WTC11 (cell line): ENCODE data around the gene SLC24A3.

Experiments
- TF ChIP-seq, protein P1 (sequence below): fragments of 200-600 bp; IDR thresholded peaks from 2 replicates; pipeline ENCODE4 v1.8.0; 2022; ENCODE audit warnings: antibody characterized with exemption
- TF ChIP-seq, protein P2 (sequence below): sonication (generic); formaldehyde crosslinking; IDR thresholded peaks from 2 replicates; pipeline ENCODE4 v1.8.1; 2023; ENCODE audit warnings: mild to moderate bottlenecking, moderate library complexity, missing genetic modification reagents

DNA sequence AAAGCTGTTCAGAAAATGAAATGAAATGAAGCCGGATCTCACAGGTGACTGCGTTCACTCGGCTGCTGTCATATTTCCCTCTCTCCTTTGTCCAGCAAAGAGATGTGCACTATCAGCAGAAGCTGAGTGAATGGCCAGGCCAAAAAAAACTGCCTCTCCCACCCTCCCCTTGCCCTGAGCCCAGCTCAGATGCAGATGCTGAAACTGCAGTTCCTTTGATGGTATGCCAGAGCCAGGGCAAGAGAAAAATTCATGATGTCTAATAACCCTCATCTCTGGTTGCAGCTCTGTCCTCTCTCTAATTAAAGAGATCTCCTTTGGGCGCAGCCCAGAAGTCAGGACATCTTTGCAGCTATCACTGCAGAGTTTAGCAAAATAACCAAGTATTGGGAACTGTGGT, 335.1 kb downstream of the SLC24A3 start:
- TF ChIP-seq, protein P1, sequence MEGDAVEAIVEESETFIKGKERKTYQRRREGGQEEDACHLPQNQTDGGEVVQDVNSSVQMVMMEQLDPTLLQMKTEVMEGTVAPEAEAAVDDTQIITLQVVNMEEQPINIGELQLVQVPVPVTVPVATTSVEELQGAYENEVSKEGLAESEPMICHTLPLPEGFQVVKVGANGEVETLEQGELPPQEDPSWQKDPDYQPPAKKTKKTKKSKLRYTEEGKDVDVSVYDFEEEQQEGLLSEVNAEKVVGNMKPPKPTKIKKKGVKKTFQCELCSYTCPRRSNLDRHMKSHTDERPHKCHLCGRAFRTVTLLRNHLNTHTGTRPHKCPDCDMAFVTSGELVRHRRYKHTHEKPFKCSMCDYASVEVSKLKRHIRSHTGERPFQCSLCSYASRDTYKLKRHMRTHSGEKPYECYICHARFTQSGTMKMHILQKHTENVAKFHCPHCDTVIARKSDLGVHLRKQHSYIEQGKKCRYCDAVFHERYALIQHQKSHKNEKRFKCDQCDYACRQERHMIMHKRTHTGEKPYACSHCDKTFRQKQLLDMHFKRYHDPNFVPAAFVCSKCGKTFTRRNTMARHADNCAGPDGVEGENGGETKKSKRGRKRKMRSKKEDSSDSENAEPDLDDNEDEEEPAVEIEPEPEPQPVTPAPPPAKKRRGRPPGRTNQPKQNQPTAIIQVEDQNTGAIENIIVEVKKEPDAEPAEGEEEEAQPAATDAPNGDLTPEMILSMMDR: no peak
- TF ChIP-seq, protein P2, sequence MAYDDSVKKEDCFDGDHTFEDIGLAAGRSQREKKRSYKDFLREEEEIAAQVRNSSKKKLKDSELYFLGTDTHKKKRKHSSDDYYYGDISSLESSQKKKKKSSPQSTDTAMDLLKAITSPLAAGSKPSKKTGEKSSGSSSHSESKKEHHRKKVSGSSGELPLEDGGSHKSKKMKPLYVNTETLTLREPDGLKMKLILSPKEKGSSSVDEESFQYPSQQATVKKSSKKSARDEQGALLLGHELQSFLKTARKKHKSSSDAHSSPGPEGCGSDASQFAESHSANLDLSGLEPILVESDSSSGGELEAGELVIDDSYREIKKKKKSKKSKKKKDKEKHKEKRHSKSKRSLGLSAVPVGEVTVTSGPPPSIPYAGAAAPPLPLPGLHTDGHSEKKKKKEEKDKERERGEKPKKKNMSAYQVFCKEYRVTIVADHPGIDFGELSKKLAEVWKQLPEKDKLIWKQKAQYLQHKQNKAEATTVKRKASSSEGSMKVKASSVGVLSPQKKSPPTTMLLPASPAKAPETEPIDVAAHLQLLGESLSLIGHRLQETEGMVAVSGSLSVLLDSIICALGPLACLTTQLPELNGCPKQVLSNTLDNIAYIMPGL (CRISPR knock-in tag): no peak
